NCI-H1694 (cell line): Measurements from ENCODE around the gene ATF4.
A peak's percentile ranks its signal among the peaks of the same experiment; 100 is the strongest.
"Not testable (repeated sequence)": the region's sequence is repeated elsewhere in the genome, so short reads cannot be mapped to it uniquely, and the experiment has no call there.

Experiments used
- DNase-seq: peaks from one replicate; lab custom pipeline; 2025; lab: John Stamatoyannopoulos, UW

ATF4 gene

GRCh38 chr22:39489094-39490068 is 31.0 kb upstream of the ATF4 start:
- DNase-seq = no peak

DNA sequence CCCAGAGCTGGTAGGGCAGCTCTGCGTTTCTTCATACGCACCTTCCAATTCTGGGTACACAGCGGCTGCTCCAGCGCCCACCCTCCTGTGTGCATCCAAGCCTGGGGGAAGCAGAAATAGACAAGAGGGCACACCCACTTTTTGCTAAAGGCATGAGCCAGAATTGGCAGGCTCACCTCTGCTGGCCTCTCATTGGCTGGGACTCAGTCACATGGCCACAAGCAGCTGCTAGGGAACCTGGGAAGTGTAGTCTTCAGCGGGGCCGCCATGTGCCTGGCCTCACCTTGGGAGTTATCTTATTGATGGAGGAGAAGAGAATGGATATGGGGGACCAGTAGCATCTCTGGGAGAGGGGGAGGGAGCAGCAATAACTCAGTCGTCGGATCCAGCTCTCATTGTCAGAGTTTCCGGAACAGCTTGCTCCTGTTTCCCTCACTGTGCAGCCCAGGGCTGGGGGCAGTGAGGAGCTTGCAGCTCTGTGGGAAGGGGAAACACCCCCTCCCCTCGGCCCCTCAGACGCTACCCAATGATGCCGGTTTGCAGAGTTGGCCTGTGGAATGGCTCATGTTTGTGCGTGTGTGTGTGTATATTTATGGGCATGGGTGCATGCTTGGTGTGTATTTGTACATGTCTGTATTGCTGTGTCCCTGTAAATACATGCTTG is 30.1 kb upstream of the ATF4 start:
- DNase-seq = peak; percentile 91

- no peak for DNase-seq
These were observed 29.2 kb upstream of the ATF4 start for GRCh38 chr22:39490966-39491680.

DNA sequence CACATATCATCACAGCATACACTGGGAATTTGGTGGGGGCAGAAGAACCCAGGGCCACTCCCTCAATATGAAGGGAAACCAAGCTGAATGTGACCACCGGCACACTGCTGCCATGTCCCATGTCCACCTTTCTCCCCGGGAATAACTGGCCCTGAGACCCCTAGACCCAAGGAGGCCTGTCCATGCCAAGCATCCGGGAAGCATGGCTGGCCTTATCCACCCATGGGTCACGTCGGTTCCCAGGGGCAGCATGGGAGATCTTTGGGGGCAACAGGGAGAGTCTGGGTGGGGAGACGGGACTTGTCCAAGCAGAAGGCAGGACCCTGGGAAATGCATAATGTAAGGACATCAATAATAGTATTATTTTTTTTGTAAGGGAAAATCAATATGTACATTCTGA is 28.7 kb upstream of the ATF4 start:
- DNase-seq = no peak

- DNase-seq = no peak
These were observed 28.2 kb upstream of the ATF4 start for GRCh38 chr22:39492186-39492585.

DNA sequence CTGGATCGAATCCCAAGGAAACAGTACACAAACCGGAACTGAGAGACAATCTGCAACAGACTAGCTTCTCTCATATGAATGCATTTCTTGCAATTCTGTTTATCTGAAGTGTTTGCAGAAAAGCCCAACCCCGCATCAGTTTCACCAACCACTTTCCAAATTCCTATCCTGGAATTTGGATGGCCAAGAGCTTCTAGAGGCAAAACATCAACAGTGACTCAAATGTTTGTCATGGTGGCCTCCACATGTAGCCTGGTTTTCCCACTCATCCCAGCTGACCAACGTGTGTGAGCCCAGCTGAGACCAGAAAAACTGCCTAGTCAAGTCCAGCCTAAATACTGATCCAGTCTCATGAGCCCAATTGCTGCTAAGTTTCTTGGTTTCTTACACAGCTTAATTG is 26.6 kb upstream of the ATF4 start:
- DNase-seq = no peak

DNA sequence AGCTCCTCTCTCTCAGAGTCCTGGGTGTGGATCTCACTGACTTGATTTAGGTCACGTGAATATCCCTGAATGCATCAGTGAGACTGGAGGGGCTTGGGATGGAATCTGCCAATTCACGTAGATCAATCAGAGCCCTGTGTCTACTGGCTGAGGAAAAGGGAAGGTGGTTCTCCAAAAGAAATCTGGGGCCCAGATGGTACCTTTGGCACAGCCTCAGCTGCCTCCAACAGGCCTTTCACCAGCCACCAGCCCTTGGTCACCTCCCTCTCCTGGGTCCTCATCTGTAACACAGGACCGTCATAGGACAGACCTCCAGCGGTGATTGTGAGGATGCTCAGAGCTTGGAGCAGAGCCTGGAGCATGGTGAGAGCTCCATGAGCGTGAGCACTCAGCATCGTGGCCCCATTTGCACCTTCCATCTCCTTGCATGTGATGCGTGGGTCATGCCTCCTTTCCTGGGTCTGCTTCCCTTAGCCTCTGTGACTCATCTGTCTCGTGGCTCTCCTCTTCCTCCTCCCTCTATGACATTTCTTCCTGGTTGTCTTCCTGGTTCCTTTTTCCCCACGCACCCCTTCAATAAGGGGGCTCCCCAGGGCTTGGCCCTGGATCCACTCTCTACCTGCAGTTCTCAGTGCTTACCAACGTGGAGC is 25.8 kb upstream of the ATF4 start:
- DNase-seq = no peak

DNA sequence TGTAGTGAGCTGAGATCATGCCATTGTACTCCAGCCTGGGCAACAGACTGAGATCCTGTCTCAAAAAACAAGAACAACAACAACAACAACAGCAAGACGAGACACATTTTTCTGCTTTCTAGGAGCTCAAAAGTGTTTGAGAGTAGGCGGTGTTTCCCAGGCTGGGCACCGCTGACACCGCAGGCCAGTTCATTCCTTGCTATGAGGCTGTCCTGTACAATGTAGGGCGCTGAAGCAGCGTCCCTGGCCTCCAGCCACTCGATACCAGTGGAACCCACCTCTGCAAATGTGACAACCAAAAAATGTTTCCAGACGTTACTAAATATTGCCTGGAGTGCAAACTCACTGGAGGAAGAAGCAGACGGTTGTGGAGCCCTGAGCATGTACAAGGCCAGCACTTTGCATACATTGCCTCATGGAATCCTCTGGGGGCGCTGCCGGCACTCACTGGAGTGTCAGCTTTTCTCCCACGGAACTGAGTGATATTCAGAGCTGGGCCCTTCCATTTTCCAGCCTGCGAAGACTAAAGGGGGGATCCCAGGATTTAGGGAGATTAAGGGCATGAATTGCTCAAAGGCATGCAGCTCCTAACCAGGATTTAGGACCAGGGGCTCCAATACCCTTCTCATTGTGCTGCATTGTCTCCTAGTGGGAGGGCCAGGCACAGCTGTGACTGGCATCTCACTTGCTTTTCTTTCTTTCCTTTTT is 24.1 kb upstream of the ATF4 start:
- peak; percentile 77 for DNase-seq

DNA sequence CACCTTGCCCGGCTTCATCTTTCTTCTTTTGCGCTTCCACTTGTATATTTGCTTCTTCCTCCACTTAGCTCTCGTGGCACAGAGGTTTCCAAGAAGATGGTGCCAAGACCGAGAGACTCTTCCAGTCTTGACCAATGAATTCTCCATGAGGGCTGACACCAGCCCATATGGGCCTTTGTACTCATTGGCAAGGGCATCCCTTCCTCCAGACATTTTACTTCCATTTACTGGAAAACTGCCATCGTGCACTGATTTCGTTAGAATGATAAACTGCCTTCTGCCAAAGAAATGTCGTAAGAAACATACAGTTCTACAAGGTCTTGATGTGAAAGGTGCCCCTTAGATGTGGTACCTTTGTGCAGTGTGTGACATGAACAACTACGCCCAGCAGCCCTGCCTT is 22.9 kb upstream of the ATF4 start:
- DNase-seq = no peak

DNA sequence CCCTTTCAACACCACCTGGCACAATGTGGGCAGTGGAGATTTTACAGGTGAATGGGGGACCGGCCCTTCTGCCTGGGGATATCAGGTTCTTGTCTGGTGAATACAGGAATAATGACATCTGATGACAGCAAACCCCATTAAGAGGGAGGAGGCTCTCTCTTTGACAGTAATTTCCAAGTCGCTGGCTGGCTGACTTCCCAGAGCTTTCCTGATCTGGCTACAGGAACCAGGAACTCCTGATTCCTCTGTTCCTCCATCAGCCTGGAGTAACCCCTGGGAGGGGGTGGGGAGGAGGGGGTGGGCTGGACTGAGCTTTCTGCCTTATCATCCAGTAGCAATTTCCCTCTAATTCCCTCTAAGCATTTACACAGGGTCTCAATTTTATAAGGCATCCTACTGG is 22.0 kb upstream of the ATF4 start:
- DNase-seq = peak; percentile 38

- no peak for DNase-seq
These were observed 21.6 kb upstream of the ATF4 start for GRCh38 chr22:39498802-39499201.

DNA sequence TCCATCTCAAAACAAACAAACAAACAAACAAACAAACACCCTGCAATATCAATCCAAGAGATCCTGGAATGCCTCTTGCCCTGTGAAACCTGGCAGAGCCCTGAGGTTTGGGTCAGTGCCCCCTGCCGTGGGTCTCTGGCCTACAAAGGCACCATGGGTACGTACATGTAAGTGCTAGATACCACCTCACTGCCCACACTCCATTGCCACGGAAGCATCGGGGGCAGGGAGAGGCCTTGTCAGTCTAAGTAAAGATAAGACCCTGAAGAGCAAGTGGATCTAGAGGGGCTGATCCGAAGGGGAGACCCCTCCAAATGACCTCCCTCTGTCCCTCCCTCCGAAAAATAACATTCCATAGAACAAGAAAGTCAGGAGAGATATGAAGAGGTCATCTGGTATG is 20.3 kb upstream of the ATF4 start:
- no peak for DNase-seq

DNA sequence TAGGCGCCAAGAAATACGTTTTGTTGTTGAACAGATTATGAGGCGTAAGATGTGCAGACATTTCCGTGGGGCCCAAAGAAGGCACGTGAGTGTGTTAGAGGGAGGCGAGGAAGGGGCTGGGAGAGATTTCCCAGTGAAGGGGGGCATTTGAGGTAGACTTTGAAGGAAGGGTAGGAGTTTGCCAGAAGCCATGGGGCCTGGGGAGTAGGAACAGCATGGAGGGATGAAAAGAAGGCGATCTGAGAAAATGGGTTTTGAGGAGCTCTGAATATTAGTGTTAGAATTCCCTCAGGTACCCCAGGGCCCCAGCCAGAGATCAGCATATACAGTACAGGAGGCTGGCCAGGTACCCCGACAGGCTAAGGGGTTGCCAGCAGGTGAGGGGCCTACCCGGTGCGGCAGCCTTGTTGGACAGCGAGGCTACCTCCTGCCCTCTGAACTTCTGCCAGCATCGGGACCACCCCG is 18.7 kb upstream of the ATF4 start:
- no peak for DNase-seq

- DNase-seq = peak; percentile 94
These were observed 18.1 kb upstream of the ATF4 start, which contains the start of gene MIEF1 for GRCh38 chr22:39502109-39502788. TSS of gene MIEF1 (plus strand) at chr22:39502290. CDS start at chr22:39511295, 9,005 bp downstream.

GRCh38 chr22:39502789-39503409 is 17.5 kb upstream of the ATF4 start:
- DNase-seq = no peak

DNA sequence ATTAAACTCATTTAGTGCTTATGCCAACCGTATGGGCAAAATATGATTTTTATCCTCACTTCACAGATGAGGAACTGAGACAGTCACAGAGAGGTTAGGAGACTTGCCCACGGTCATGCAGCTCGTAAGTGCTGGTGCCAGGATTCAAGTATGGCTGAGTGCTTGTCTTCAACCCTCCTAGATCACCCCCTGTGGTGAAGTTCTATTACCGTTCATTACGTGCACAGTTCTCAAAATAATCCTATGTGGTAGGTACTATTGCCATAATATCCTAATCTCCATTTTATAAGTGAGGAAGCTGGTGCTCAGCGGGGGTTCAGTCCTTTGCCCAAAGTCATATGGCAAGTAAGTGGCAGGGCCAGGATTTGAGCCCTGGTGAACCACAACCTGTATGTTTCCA is 16.7 kb upstream of the ATF4 start:
- no peak for DNase-seq

DNA sequence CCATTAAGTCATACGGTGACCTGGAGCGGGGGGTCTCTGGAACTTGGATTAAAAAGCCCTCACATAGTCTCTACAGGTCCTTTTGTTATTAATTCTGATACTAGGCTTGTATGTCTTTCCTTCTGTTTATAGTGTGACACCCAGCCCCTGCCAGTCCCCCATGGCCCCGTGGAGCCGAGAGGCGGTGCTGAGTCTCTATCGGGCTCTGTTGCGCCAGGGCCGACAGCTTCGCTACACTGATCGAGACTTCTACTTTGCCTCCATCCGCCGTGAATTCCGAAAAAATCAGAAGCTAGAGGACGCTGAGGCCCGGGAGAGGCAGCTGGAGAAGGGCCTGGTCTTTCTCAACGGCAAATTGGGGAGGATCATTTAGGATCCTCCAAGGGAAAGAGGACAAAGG is 16.3 kb upstream of the ATF4 start:
- DNase-seq = no peak

DNA sequence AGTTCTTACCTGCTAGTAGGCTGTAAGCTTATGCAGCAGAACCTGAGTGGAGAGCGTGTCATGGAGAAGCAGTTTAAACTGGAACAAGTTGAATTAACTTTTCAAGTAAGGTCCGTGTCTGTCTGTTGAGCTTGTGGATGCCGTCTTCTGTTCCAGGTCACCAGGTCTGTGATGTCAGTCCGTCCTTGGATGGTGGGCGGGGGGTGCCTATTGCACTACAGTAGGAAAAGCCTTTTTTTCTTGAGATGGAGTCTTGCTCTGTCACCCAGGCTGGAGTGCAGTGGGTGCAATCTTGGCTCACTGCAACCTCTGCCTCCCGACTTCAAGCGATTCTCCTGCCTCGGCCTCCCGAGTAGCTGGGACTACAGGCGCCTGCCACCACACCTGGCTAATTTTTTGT is 13.3 kb upstream of the ATF4 start:
- not testable (repeated sequence) for DNase-seq

DNA sequence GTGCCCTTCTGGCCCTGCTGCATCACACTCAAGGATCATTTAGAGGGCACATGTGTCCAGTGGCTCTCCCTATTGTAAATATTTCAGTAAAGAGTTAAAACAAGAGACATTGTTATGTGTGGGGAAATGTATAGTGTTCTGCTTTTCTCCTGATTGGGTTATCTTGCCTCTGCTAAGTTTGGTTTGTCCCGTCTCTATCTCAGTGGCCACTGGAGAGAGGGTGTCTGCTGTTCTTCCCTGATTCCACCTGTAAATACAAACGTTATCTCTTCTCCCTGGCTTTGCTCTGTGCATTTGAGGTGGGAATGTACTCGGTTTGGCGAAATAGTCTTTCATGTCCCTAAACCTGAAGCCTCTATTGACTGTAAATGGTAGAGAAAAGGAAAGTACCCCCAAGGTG is 12.0 kb upstream of the ATF4 start:
- no peak for DNase-seq

- DNase-seq = no peak
These were observed 9.7 kb upstream of the ATF4 start for GRCh38 chr22:39510529-39511149.
